ENCODE data around the gene OR5K3.

OR5K3 gene

GRCh38 chr3:98432575-98432974 lies 42.1 kb downstream of the OR5K3 start:
- DNase-seq (ENCODE audit: low read depth in 1 of 2, low spot score in 1 of 2) = no peak

GRCh38 chr3:98433764-98434163 lies 43.3 kb downstream of the OR5K3 start:
- no peak for DNase-seq (ENCODE audit: low read depth in 1 of 2, low spot score in 1 of 2)

GRCh38 chr3:98434412-98434811 lies 43.9 kb downstream of the OR5K3 start:
- DNase-seq (ENCODE audit: low read depth in 1 of 2, low spot score in 1 of 2) = no peak

- DNase-seq (ENCODE audit: low read depth in 1 of 2, low spot score in 1 of 2) = no peak
Measured at GRCh38 chr3:98440283-98440682, 49.8 kb downstream of the OR5K3 start.
